NCI-H2029 treated with DMSO at 0.1 percent for 48 hours (cell line): ENCODE results near the gene SAMD13.
A peak's percentile ranks its signal among the peaks of the same experiment; 100 is the strongest.

Source experiments
- DNase-seq: peaks from one replicate; lab custom pipeline; 2025; lab: John Stamatoyannopoulos, UW

The SAMD13 gene

DNA sequence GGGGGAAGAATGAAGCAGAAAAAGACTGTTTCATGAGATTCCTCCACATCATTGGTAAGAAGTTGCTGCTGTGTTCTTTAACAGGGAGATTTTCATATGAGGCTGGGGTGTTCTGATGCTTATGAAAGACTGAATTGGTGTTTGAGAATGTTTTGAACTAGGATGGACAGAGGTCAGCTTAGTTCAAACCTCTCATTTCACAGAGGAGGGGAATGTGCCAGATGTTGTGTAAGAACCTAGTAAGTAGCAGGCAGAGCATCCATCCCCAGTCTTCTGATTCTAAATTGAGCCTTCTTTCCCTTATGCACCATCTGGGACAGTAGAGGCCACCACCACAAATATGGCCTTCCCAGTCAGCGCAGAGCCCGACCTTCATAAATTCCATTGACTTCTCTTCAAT lies 43.7 kb downstream of the SAMD13 start:
- no peak for DNase-seq

DNA sequence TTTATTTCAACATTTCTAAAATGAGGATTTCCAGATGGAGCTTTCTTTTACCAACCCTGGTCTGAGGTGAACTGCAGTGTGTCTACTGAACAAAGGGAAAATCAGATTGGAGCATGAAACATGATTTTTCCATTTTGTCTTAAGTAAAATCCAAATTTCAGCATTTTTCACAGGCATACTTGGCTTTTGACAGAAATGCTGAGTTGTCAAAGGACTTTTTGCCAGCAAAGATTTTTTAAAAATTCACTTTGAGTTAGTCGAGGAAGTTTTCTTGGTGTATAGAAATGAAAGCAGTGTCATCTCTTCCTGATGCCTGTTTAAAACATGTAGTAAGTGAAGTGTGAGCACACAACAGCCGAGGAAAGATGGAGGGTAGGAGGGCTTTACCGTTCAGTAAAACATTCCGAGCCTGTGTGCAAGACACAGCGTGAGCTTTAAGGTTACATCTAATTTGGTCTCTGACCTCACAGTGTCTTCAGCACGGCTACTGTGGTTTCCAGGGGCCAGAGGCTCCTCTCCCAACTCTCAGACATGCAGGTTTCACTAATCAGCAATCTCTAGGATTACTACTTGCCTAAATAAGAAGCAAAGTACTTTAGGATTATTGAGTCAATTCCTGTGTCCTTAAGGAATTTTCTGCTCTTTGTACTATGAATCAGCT lies 45.9 kb downstream of the SAMD13 start:
- no peak for DNase-seq

DNA sequence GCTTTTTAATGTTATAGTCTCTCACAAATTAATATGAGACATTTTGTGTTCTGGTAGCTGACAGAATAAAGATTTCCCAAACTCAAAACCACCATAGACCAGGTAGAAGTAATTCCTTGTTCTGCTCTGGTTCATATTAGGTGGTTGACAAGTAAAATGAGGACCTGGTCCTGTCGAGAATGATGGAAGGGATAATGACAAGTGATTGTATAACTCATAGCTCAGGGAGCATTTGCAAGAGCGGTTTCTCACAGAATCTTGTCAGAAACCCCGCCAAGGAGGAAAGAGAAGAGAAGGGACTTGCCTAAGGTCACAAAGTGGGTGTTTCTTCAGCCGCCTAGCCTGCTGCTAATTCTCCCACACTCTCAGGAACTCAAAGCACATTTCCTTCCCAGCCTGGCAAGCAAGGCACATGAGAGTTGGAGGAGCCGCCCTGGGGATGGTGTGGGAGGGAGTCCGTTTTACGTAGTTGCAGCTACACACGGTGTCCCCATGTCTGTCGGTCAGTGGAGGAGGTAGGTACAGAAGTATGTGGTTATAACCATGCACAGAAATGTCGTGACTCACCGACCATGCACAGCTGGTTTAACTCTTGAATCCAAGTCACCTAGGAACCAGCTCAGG lies 46.5 kb downstream of the SAMD13 start:
- no peak for DNase-seq

DNA sequence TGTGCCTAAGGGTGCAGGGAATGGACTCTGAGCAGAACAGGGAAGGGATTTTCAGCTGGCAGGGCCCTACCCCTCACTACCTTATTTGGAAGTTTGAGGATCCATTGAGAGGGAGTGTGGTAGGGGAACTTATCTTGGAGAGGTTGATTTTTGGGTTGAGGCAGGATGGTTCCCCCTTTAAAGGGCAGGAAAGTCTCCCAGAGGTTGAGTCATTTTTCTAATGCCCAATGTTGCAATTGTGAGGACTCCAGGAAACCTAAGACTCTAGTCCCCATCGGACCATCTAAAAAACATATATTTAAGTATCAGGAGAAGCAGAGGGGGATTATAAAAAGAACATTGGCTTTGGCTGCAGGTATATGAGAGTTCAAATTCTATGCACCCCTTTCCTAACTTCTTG lies 47.3 kb downstream of the SAMD13 start:
- no peak for DNase-seq

DNA sequence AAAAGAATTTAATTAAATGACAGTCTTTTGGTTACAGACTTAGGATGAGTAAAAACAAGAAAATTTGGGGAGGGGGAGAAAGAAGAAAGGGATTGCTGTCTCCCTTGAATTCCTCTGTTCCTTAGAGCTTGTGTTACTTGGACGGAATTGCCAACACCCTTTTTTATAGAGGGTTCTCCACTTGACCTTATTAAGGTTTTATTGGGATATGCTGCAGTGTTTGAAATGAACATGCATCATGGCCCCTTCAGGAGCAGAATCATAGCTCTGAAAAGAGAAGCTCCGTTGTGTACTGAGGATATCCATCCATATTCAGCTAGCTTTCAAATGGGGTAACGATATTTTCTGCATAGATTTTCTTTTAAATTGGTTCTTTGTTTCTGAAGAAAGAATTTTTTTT lies 48.6 kb downstream of the SAMD13 start:
- DNase-seq: no peak

DNA sequence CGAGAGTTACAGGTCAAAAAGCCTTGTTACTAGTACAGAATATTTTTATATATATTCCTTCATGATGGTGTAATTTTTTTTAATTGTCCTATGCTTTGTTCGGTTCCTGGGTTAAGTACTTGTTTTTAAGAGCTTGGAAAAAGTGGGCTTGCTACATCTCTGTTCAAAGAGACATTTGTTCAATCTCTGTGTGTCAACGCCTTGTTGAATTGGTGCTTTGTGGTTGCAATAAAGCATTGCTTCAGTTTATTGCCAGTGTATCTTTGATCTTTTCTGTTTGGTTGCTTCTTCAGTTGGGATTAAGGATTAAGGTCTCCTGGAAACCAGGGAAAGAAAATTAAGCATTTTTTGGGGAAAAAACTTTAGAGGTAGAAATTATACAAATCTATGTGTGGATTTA lies 49.0 kb downstream of the SAMD13 start:
- no peak for DNase-seq

DNA sequence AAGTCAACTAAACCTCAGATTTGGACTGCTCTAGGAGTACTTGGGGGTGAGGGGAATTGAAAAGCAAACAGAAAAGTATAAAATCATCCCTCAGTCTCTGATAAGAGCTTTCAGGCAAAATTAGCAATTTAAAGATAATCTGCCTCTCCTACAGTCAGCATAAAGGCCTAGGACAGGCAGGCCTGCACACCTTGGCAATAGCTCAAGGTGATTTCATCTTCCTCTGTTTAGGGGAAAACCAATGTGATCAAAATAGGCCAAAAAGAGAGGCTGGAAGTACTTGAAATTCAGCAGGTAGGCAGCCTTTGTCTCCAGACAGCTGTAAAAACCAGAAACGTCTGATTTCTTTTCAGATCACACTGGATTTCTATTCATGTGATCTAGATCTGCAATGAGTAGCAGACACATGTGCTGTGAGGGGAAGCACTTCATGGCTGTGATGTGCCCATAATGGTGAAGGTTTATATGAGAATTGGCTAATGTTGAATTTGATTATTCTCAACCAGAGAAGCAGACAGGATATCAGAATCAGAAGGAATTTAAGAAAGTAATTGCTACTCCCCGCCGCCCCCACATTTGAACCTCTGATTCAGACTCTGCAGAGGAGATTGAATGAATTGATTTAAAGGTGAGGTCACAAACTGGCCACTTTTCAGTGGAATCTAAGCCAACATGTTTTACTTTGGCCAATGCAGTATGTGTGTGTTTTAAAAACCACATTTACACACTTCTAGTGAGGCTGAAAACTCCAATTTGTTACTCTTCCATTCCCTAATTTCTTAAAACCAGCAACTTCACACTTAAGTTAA lies 51.0 kb downstream of the SAMD13 start:
- no peak for DNase-seq

DNA sequence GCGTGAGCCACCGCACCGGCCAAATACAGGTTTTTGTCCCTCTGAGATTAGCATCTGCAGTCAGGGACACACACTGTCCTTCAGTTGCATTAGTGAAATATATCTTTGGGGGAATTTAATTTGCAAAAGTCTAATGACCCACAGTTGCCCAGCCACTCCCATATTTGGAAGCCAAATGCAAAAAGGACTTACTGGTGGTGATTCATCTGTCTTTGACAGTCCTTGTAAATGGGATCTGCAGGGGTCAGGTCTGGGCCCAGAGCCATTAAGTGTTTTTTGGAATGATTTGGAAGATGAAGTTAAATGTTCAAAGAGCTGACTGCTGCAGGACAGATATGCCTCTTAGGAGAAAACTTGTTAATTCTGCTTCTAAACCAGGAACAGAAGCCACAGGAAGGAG lies 52.2 kb downstream of the SAMD13 start:
- no peak for DNase-seq

DNA sequence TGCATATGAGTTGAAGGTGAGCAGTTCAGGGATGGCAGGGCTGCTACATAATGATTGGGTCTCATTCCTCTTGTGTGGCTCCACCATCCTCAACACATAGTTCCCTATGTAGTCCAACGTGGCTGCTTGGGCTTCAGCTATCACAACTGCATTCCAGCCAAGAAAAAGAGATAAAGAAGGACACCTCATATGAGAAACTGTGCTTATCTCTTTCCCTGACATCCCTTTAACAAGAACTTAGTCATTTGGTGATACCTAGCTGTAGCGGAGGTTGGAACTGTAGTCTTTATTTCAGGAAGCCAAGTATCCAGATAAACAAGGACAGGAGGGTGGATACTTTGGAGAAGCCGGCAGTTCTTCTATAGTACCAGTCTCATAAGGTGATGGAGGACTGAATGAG lies 54.0 kb downstream of the SAMD13 start:
- DNase-seq: no peak

DNA sequence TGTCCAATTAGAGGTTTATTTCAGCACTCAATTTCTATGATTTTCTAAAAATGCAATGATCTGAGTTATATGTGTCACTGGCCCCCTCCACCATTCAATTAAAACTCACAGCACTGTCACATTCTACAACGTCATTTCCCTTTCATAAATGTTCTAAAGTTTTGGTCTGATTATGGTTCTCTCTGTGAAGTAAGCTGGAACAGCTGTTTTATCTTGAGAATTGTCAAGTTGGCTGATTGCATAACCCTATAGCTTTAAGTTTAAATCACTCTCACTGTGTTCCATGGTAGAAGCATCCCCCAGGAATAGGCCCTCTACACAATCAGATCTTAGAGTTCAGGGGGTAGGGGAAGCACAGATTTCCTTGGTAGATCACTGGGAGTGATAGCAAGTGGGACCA lies 55.4 kb downstream of the SAMD13 start:
- no peak for DNase-seq

DNA sequence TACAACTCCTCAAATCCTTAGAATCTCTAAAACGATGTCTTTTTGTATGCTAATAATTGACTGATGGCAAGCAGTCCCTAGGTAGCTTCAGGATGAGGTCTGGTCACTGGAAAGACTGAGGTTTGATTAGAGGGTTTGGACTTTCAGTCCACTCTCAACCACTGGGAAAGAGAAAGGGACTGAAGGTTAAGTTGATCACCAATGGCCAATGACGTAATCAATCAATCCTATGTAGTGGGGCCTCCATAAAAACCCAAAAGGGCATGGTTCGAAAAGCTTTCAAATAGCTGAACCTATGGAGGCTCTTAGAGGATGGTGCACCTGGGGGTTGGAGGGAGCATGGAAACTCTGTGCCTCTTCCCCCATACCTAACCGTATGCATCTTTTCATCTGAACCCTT lies 57.2 kb downstream of the SAMD13 start:
- no peak for DNase-seq

DNA sequence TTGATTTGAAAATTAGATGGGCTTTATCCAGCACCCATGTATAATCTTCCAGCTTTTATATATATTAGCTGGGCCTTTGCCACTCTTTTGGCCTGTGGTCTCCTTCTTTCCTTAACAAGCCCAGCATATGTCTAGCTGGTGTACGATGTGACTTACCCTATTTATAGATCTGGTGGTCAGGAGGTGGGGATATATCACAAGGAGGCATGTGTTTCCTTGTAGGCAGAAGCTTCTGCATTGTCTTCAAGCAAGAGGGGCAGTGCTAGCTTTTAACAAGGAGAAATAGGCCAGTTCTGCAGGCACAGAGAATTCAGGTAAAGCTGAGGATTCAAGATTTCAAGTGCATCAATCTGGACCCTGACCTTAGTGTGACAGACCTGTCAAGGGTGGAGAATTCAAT lies 58.8 kb downstream of the SAMD13 start:
- DNase-seq: no peak

DNA sequence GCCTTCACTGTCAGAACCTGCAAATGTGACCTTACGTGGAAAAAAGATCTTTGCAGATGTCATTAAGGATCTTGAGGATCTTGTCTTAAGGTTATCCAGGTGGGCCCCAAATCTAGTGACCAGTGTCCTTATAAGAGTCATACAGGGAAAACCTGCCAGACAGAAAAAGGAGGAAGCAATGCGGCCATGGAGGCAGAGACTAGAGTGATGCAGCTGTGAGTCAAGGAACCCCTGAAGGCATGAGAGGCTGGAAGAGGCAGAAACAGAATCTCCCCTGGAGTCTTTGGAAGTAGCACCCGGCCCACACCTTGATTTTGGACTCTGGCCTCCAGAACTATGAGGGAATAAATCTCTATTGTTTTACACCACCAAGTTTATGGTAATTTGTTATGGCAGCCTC lies 60.3 kb downstream of the SAMD13 start:
- no peak for DNase-seq

DNA sequence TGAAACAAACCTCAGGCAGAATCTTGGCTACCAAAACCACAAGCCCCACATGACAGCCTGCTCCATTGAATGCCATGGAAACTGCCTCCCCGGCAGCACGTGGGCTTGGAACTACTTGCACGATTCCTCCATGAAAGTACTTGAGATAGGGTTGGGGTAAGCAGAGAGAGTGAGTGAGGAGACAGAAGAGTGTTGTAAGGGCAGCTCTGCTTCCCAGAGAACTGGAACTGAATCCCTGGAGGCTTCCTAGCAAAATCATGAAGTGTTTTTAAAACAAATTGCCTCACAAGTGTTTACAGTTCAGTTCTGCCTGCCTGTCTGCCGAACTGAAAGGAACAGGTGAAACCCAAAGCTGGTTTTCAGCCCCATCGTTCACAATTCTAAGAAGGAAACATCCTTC lies 61.5 kb downstream of the SAMD13 start:
- peak; percentile 51 for DNase-seq

DNA sequence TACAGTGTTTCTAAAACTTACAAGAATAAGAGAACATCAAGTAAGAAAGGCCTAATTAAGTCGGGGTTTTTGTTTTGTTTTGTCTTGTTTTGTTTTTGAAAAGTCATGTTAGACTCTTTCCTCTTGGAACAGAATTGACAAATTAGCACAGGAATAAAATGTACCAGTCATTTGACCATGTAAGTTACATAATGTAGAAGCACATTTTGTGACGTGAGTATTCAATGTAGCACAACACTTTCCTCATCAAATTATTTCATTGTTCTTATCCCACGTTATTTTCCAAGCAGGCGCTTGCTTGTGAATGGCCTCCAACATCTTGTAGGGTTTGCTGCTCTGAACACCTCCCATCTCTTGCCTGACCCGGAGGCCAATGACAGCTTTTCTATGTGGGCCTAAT lies 62.1 kb downstream of the SAMD13 start:
- no peak for DNase-seq

DNA sequence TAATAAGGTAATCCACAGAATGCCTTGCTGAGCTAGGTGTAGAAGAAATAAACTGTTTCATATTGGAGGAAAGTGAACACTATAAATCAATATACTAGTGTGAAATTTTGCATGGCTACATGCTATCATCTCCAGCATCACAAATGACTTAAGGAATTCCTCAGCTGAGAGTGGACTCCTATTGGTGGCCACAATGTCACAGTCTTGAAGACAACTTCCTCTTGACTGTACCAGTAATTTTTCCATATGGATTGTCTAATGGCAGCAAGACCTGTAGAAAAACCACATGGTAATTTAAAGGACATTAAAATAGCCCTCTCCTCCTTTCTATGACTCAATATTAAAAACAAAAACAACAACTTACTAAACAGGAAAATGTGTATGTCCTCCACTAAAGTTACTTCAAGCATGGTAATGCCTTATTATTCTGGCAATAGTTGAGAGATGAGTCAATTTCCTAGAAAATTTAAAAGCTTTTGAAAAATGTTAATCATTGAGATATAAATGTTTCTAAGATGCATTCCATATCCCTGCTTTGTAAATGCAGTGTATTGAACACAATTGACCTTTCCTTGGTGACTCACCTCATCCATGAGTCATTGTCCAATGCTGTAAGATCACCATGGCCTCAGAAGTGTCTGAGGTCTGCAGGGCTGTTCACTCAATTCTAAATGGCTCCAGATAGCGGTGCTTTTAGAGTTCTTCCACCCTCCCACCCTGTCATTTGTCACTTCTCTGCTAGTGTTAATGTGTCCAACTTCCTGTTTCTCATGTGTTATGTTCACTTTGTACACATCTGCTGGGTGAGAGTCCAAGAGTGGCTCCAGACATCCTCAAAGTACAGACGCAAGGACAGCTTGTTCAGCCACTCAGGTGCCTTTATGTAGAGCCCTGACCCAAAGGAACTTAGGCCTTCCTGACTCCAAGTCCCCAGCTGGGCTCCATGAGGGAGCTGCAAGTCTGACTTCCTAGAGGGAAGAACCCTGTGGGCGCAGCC lies 64.0 kb downstream of the SAMD13 start:
- peak; percentile 27 for DNase-seq

DNA sequence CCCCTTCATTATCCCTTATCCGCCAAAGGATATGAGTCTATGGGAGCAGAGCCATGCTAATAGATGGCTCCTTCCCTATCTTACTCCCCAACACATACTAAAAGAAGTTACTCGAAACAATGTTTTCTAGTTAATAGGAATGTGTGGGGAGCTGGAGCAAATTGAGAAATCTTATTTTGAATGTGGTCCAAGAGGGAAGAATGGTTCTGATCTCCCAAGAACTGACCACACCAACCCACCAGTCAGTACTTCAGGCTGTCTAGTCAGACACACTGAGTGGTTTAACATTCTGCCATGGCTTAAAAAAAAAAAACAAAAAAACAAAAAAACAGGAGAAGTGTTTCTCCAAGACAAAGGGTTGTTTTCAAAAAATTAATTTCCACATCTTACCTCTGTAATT lies 65.3 kb downstream of the SAMD13 start:
- DNase-seq: no peak

DNA sequence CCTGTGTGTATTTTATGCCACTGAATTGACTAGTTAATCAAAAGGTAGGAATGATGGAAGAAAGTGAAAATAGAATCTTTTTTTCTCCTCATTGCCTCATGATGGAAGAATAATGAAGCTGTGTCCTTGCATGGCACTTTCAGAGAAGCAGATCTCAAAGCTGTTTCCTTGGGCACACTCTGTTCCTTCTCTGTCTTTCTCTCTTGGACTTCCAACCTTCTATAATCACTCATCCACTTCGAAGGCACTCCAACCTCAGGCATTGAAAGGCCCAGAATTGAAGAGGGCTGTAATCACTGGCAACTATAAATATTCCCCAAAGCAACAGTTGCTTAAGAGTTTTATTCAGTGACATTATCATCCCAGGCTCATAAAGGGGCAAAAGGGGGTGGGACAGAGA lies 65.7 kb downstream of the SAMD13 start:
- peak; percentile 15 for DNase-seq

DNA sequence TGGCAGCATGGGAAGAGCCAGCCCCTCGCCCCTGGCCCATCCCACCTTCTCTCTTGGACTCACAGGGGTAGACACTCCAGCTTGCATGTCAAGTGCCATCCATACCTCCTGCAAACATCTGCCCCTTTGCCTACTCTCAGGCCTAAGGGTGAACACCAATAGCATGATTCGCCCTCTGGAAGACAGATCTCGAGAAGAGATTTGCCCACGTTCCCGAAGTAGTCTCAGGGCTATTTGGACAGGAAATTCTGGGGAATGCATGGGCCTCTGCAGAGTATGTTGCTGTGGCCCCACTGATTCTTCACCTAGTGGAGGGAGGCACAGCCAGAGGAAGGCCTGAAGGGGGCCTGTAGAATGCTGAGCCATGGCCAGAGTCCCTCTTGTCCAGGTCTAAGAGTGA lies 66.9 kb downstream of the SAMD13 start:
- DNase-seq: no peak

DNA sequence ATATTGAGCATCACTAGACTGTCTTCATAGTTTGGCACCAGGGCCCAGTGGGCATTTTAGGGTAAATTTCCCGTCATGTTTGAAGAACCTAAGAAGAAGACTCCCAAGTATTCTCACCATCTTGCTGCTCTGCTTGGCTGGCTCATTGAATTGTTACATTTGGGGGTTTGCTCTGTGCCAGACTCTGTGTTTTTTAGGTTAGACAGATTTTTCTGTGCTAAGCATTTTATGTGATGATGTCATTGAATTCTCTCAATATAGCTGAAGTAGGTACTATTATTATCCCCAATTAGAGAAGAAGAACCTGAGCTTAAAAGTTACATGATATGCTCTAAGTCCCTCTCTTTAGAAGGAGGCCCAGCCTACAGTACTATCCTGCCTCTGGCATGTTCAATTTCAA lies 68.8 kb downstream of the SAMD13 start:
- no peak for DNase-seq

DNA sequence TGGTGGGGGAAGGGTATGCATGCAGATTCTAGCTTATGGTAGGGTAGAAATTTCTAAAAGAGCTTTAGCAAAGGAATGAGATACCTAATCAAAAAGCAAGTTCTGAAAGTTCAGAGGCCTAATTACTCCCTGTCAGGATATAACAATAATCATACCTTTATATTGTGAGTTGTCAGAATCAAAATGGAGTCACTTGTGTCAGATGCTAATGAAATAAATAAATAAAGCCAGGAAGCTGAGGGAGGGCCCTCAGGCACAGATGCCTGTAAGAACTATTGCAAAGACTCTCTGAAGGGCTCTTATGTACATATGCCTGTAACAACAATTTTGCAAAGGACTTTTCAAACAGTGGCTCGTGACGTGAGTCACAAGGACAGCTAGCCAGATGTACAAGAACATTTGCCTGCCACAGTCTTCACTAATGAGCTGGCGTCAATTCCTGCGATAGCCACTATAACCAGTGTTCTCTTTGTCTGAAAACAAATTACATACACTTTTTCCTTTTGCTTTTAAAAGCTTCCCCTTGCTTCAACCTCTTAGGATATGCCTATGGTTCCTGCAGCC lies 69.4 kb downstream of the SAMD13 start:
- peak; percentile 10 for DNase-seq
